Amniotic stem cell (primary cell): ENCODE results near the gene SIPA1.
A peak's percentile ranks its signal among the peaks of the same experiment; 100 is the strongest.
"Not testable (repeated sequence)": the region's sequence is repeated elsewhere in the genome, so short reads cannot be mapped to it uniquely, and the experiment has no call there.

Experiments
- DNase-seq: peaks from one replicate; lab custom pipeline; 2025; lab: John Stamatoyannopoulos, UW

SIPA1 gene

GRCh38 chr11:65645710-65646109 is 7.8 kb downstream of the SIPA1 start:
- no peak for DNase-seq

DNA sequence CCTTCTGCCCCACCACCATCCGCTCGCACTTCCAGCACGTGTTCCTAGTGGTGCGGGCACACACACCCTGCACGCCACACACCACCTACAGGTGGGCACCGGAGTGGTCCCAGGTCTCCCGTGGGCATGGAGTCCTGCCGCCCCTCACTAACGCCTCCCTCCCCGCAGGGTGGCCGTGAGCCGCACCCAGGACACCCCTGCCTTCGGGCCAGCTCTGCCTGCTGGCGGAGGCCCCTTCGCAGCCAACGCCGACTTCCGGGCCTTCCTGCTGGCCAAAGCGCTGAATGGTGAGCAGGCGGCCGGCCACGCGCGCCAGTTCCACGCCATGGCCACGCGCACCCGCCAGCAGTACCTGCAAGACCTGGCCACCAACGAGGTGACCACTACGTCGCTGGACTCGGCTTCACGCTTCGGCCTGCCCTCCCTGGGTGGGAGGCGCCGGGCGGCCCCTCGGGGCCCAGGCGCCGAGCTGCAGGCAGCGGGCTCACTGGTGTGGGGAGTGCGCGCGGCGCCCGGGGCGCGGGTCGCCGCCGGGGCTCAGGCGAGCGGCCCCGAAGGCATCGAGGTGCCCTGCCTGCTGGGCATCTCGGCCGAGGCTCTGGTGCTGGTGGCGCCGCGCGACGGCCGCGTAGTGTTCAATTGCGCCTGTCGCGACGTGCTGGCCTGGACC is 8.5 kb downstream of the SIPA1 start:
- DNase-seq = no peak

- DNase-seq = no peak
Measured at GRCh38 chr11:65646958-65647701, 9.2 kb downstream of the SIPA1 start.

DNA sequence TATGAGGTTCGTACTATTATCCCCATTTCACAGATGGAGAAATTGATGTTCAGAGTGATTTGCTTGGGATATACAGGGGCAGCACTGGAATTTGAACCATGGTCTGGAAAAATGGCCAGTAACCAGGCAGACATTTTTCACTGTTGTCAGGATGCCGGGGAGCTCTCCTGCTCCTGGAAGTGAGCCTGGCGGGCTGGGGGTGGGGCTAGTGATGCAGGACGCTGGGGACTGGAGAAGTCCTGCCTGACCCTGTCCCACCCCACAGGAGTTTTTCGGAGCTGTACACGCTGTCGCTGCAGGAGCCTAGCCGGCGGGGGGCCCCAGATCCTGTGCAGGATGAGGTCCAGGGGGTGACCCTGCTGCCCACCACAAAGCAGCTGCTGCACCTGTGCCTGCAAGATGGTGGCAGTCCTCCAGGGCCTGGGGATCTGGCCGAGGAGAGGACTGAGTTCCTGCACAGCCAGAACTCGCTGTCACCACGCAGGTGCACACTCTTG is 11.1 kb downstream of the SIPA1 start:
- DNase-seq = no peak

DNA sequence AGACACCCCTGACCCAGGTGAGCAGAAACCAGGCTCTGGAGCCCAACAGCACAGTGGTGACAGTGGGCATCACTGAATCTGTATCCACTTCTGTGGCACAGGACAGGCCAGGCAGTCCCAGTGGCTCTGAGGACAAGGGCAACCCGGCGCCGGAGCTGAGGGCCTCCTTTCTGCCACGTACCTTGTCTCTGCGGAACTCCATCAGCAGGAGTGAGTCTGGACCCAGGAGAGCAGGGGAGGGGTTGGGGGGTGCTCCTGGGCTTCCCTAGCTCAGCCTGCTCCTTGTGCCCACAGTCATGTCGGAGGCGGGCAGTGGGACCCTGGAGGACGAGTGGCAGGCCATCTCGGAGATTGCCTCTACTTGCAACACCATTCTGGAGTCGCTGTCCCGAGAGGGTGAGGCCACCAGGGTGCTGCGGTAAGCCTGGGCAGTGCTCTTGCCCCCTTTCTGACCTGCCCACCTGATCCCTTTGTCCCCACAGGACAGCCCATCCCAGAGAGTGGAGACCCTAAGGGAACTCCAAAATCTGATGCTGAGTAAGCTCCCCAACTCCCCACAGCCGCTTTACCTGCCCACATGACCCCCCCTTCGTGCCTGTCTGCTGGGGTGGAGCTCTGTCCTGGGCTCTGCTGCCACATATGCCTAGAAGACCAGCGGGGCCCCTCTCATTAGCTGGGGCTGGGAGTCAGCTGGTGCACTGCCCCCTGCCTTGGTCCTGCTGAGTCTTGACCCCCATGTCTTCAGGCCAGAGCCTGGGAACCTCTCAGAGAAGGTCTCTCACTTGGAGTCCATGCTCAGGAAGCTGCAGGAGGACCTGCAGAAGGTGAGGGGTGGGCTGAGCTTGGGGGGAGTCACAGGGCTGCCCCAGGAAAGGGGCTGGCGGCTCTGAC is 12.0 kb downstream of the SIPA1 start:
- DNase-seq = no peak

- DNase-seq = no peak
Measured at GRCh38 chr11:65650547-65651338, 12.8 kb downstream of the SIPA1 start.

- DNase-seq = no peak
Measured at GRCh38 chr11:65651339-65651588, 13.4 kb downstream of the SIPA1 start.

GRCh38 chr11:65651589-65652510 is 13.9 kb downstream of the SIPA1 start:
- no peak for DNase-seq

DNA sequence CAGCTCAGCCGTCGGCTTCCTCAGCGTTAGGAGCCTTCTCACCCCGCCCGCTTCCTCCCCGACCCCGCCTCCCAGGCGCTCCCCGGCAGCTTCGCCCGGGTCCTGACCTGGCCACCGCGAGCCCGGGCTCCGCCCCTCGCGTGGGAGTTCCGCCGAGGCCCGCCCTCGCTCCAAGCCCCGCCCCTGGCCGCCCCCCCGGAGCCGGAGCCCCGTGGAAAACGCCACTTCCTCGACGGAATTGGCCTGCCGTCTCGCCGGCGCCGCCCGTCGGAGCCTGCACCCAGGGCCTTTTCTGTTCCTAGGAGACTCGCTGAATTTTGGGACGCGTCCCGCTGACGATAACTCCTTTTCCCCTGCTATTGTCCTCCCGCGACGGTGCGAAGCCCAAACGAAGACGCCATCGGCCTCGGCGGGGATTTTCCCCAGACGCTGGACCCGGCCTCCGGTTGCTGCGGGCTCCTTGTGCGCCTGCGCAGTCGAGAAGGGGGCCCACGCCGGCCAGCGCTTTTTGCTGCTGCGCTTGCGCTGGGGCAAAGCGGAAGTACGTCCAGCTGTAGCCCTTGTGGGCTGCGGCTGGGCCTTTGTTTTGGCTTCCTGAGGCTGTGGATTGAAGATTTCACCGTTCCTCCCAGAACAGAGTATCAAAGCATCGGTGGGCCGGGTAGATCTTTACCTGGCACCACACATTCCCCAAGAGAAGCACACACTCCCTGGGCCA is 14.8 kb downstream of the SIPA1 start:
- peak; percentile 58 for DNase-seq

DNA sequence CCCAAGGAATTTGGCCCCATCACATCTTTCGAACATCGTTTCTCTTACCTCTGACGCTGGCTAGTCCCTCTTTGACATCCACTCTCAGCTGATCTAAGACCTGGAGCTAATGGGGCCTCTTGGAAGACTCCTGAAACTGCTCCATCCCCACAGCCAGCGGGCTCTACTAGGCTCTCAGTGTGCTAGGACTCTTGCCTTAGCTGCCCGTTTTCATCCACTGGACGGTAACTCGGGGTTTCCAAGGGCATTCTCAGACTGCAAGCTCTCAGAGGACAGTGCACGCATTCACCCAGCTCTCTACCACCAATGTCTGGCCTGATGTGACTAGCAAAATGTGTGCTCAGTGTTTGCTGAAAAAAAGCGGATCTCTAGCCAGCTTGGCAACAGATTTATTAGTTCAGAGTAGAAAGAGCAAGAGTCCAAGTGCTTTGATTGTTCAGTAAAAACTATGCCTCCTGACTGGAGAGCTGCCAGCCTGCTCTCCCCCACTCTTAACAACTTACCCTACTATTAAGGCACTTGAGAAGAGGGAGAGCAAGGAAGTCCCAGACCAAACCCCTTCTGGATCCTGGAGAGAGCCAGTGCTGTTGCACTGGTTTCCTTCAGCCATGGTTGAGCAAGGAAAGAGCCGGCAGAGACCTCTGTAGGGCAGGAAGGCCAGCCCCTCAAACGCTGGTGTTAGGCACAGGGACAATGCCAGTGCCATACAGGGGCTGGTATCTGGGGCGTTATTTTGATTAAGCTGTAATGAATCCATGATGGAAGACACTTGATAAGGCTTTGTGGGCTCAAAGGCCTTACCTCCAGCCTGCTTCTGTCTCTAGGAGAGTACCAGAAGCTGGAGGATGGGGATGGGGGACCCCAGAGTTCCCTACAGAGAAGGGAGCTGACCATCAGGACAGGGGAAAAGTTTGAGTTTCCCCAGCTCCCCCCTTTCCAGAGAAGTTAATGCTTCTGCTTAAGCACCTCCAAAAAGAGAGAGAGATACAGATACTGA is 15.6 kb downstream of the SIPA1 start:
- DNase-seq = no peak

- no peak for DNase-seq
Measured at GRCh38 chr11:65654375-65655349, 16.8 kb downstream of the SIPA1 start.

- DNase-seq = no peak
Measured at GRCh38 chr11:65655570-65656332, 17.9 kb downstream of the SIPA1 start.

DNA sequence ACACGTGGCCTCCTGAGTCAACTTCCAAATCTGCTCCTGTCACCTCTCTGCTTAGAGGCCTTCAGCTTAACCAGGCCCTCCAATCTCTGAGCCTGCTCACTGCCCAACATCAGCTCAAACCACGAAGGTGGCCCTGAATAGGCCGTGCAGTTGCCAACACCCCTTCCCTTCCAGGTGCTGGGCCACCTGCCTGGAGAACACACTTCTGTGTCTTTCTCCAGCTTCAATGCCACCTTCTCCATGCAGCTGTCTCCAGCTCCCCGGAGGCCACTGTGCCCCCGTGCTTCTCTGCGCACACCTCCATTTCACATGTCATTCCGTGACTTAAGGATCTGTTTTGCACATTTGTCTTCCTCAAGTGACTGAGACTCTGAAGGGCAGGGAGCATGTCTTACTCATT is 19.5 kb downstream of the SIPA1 start:
- no peak for DNase-seq

GRCh38 chr11:65658174-65659021 is 20.5 kb downstream of the SIPA1 start:
- DNase-seq = no peak

GRCh38 chr11:65660038-65660437 is 22.1 kb downstream of the SIPA1 start:
- DNase-seq = no peak

DNA sequence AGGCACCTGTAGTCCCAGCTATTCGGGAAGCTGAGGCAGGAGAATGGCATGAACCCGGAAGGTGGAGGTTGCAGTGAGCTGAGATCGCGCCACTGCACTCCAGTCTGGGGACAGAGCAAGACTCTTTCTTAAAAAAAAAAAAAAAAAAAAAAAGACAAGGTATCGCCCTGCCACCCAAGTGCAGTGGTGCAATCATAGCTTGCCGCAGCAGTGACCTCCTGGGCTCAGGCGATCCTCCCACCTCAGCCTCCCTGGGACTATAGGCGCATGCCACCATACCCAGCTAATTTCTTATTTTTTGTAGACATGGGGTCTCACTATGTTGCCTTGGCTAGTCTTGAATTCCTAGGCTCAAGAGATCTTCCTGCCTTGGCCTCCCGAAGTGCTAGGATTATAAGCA is 23.0 kb downstream of the SIPA1 start:
- not testable (repeated sequence) for DNase-seq
